HG02870 (cell line): Measurements from ENCODE around the gene KRABD2.
"Not testable (repeated sequence)": the region's sequence is repeated elsewhere in the genome, so short reads cannot be mapped to it uniquely, and the experiment has no call there.

ENCODE experiments used
- ATAC-seq: cut with Tn5 transposase; IDR thresholded peaks from one replicate; pipeline ENCODE4 v1.9.1; 2021; ENCODE audit warnings: mild to moderate bottlenecking, moderate library complexity; ENCODE audit not compliant: unreplicated experiment

KRABD2 gene

GRCh38 chr17:8393470-8394231 lies 17.1 kb upstream of the KRABD2 start:
- no peak for ATAC-seq

- no peak for ATAC-seq
Observed at GRCh38 chr17:8392674-8393469, 16.4 kb upstream of the KRABD2 start.

- no peak for ATAC-seq
Observed at GRCh38 chr17:8392274-8392673, 15.8 kb upstream of the KRABD2 start.

- ATAC-seq: no peak
Observed at GRCh38 chr17:8391711-8392110, 15.2 kb upstream of the KRABD2 start.

GRCh38 chr17:8387914-8388651 lies 11.6 kb upstream of the KRABD2 start:
- ATAC-seq: no peak

GRCh38 chr17:8386841-8387240 lies 10.3 kb upstream of the KRABD2 start:
- ATAC-seq: no peak

GRCh38 chr17:8384801-8385378 lies 8.4 kb upstream of the KRABD2 start:
- ATAC-seq: no peak

GRCh38 chr17:8383143-8383822 lies 6.8 kb upstream of the KRABD2 start, which contains the start of gene RPL26:
Gene RPL26 (minus strand): TSS chr17:8383193. CDS start chr17:8382310, 883 bp downstream.
- peak; percentile 76 for ATAC-seq

- ATAC-seq: no peak
Observed at GRCh38 chr17:8382880-8383142, 6.3 kb upstream of the KRABD2 start.

- ATAC-seq: no peak
Observed at GRCh38 chr17:8382052-8382879, 5.8 kb upstream of the KRABD2 start.

GRCh38 chr17:8380049-8380448 lies 3.5 kb upstream of the KRABD2 start:
- ATAC-seq: no peak

- not testable (repeated sequence) for ATAC-seq
Observed at GRCh38 chr17:8378117-8378516, 1.6 kb upstream of the KRABD2 start.

GRCh38 chr17:8377422-8377821 lies 918 bp upstream of the KRABD2 start:
- ATAC-seq: no peak

GRCh38 chr17:8375738-8376259 lies 705 bp downstream of the KRABD2 start:
- ATAC-seq: no peak

GRCh38 chr17:8373856-8374255 lies 2.6 kb downstream of the KRABD2 start:
- not testable (repeated sequence) for ATAC-seq

GRCh38 chr17:8372422-8372821 lies 4.1 kb downstream of the KRABD2 start:
- ATAC-seq: no peak

- ATAC-seq: no peak
Observed at GRCh38 chr17:8371786-8372185, 4.7 kb downstream of the KRABD2 start.

GRCh38 chr17:8369944-8370343 lies 6.6 kb downstream of the KRABD2 start:
- ATAC-seq: no peak

GRCh38 chr17:8368193-8368592 lies 8.3 kb downstream of the KRABD2 start:
- no peak for ATAC-seq

GRCh38 chr17:8366231-8366630 lies 10.3 kb downstream of the KRABD2 start:
- ATAC-seq: no peak
